ENCODE data around the gene MYO18B.

Gene MYO18B

GRCh38 chr22:26002456-26002855, 260.5 kb downstream of the MYO18B start:
- no peak for TF ChIP-seq POLR2A (IDR thresholded peaks at IDR 0.05; ENCODE audit: extremely low read depth, insufficient read length)
- no peak for TF ChIP-seq MYC (IDR thresholded peaks at IDR 0.05; ENCODE audit: low read depth, low read length)
- TF ChIP-seq CTCF (IDR thresholded peaks at IDR 0.05; ENCODE audit: low read depth, low read length): no peak
- TF ChIP-seq MAX (IDR thresholded peaks at IDR 0.05; ENCODE audit: low read depth, low read length): no peak
- no peak for DNase-seq (ENCODE audit: low read depth)
- no peak overlapping the region for H3K4me3 ChIP-seq (ENCODE audit: low read depth, low read length)

GRCh38 chr22:26004477-26004876, 262.5 kb downstream of the MYO18B start:
- no peak overlapping the region for H3K4me3 ChIP-seq (ENCODE audit: low read depth, low read length)
- no peak for DNase-seq (ENCODE audit: low read depth)
- TF ChIP-seq POLR2A (IDR thresholded peaks at IDR 0.05; ENCODE audit: extremely low read depth, insufficient read length) (no peak), CTCF (IDR thresholded peaks at IDR 0.05; ENCODE audit: low read depth, low read length) (no peak), MYC (IDR thresholded peaks at IDR 0.05; ENCODE audit: low read depth, low read length) (no peak), MAX (IDR thresholded peaks at IDR 0.05; ENCODE audit: low read depth, low read length) (no peak)

GRCh38 chr22:26008587-26008986, 266.6 kb downstream of the MYO18B start:
- H3K4me3 ChIP-seq (ENCODE audit: low read depth, low read length): no peak overlapping the region
- no peak for TF ChIP-seq MYC (IDR thresholded peaks at IDR 0.05; ENCODE audit: low read depth, low read length)
- TF ChIP-seq MAX (IDR thresholded peaks at IDR 0.05; ENCODE audit: low read depth, low read length): no peak
- no peak for TF ChIP-seq POLR2A (IDR thresholded peaks at IDR 0.05; ENCODE audit: extremely low read depth, insufficient read length)
- TF ChIP-seq CTCF (IDR thresholded peaks at IDR 0.05; ENCODE audit: low read depth, low read length): no peak
- no peak for DNase-seq (ENCODE audit: low read depth)

- TF ChIP-seq MYC (IDR thresholded peaks at IDR 0.05; ENCODE audit: low read depth, low read length): no peak
- no peak for TF ChIP-seq MAX (IDR thresholded peaks at IDR 0.05; ENCODE audit: low read depth, low read length)
- TF ChIP-seq POLR2A (IDR thresholded peaks at IDR 0.05; ENCODE audit: extremely low read depth, insufficient read length): no peak
- TF ChIP-seq CTCF (IDR thresholded peaks at IDR 0.05; ENCODE audit: low read depth, low read length): no peak
- H3K4me3 ChIP-seq (ENCODE audit: low read depth, low read length): no peak overlapping the region
- DNase-seq (ENCODE audit: low read depth): no peak
Observed at GRCh38 chr22:26016916-26017315, 274.9 kb downstream of the MYO18B start.

GRCh38 chr22:26017932-26018331, 275.9 kb downstream of the MYO18B start:
- no peak for DNase-seq (ENCODE audit: low read depth)
- no peak overlapping the region for H3K4me3 ChIP-seq (ENCODE audit: low read depth, low read length)

More at GRCh38 chr22:26017932-26018331, 275.9 kb downstream of the MYO18B start:
- no peak for TF ChIP-seq POLR2A (IDR thresholded peaks at IDR 0.05; ENCODE audit: extremely low read depth, insufficient read length)
- no peak for TF ChIP-seq MAX (IDR thresholded peaks at IDR 0.05; ENCODE audit: low read depth, low read length)
- no peak for TF ChIP-seq CTCF (IDR thresholded peaks at IDR 0.05; ENCODE audit: low read depth, low read length)
- no peak for TF ChIP-seq MYC (IDR thresholded peaks at IDR 0.05; ENCODE audit: low read depth, low read length)

Measured in NB4 (cell line).